Lung (tissue), 12 donors: ENCODE data around the gene C20orf144. TPM values are rescaled to one million over a fixed set of nuclear protein-coding genes. Genes with fewer than 3 reads are reported as not detected.
"Not testable (repeated sequence)": the region's sequence is repeated elsewhere in the genome, so short reads cannot be mapped to it uniquely, and the experiment has no call there.

Experiments used
- ATAC-seq: fragments of 200-7000 bp; cut with Tn5 transposase; one replicate; pipeline ENCODE4 v1.9.1; 2020; ENCODE audit warnings: moderate number of reproducible peaks; ENCODE audit not compliant: insufficient read depth, low FRiP score
- DNase-seq, 3 donors: peaks; one replicate each; pipeline ENCODE4 v3.0.0-alpha.2; 2013 to 2017
- H3K27ac ChIP-seq, 2 donors: one replicate each; pipeline ENCODE4 v1.5.1; 2013; ENCODE audit warnings: mild to moderate bottlenecking in 2 of 2, moderate library complexity in 2 of 2, control low read depth in 1 of 2, inconsistent platforms in 1 of 2, low read depth in 1 of 2, low read length in 1 of 2
- H3K27me3 ChIP-seq, 3 donors: one replicate each; pipeline ENCODE4 v1.5.1; 2013; ENCODE audit warnings: low read length in 2 of 3; ENCODE audit not compliant: control insufficient read depth in 3 of 3, insufficient read depth in 3 of 3
- H3K36me3 ChIP-seq, 4 donors: one replicate each; pipeline ENCODE4 v1.5.1; 2013; ENCODE audit warnings: low read length in 4 of 4, mild to moderate bottlenecking in 1 of 4, moderate library complexity in 1 of 4; ENCODE audit not compliant: control insufficient read depth in 4 of 4, insufficient read depth in 4 of 4
- H3K4me1 ChIP-seq, 5 donors: one replicate each; pipeline ENCODE4 v1.5.1; 2013; ENCODE audit warnings: low read length in 5 of 5, mild to moderate bottlenecking in 2 of 5, moderate library complexity in 1 of 5; ENCODE audit not compliant: control insufficient read depth in 5 of 5, insufficient read depth in 5 of 5
- H3K4me3 ChIP-seq: one replicate; pipeline ENCODE4 v1.5.1; 2013; ENCODE audit warnings: mild to moderate bottlenecking, control low read depth, moderate library complexity
- H3K9ac ChIP-seq, 2 donors: one replicate each; pipeline ENCODE4 v1.5.1; 2013; ENCODE audit warnings: low read length in 2 of 2, control low read depth in 1 of 2; ENCODE audit not compliant: insufficient read depth in 1 of 2
- H3K9me3 ChIP-seq, 4 donors: one replicate each; pipeline ENCODE4 v1.5.1; 2013; ENCODE audit warnings: low read length in 3 of 4, mild to moderate bottlenecking in 1 of 4, moderate library complexity in 1 of 4; ENCODE audit not compliant: control insufficient read depth in 4 of 4, insufficient read depth in 3 of 4
- WGBS, 2 donors: extraction: QIAGEN DNeasy Blood & Tissue Kit; methylation state at CpG; one replicate each; pipeline ENCODE4 v1.1.7; 2013; 5-methylcytosine and 5-hydroxymethylcytosine counted together
- polyA plus RNA-seq, 2 donors: library from polyadenylated mRNA; stranded (reverse); fragments of 200-250 nt; gene quantifications; one replicate each; pipeline ENCODE4 v1.2.1, GENCODE V29; 2013
- total RNA-seq, 2 donors: library from RNA; depleted of rRNA in 1 of 2; stranded (reverse); fragments of >200 nt in 1 of 2; gene quantifications; one replicate each; pipeline ENCODE4 v1.2.1, GENCODE V29; 2014 to 2021
- TF ChIP-seq, protein P1 (sequence below): IDR thresholded peaks from 2 replicates; pipeline ENCODE4 v1.5.1; 2012; ENCODE audit warnings: mild to moderate bottlenecking; ENCODE audit errors: control extremely low read depth, extremely low read depth
- donor health status: control.
- donor health status: control.
- donor health status: Bipolar disorder and iron deficiency.
- donor health status: healthy.
- donor health status: DM: yes; HTN: yes; CAD: no.

C20orf144 gene
- total and polyA plus RNA-seq, 4 donors = 0.05 to 0.31 (median 0.08) TPM; not detected in 1

GRCh38 chr20:33694639-33695012, 32.5 kb downstream of the C20orf144 start:
- DNase-seq (no peak), ATAC-seq (no peak)
- 66 to 72% methylated on average over 6 of the region's 6 CpGs for WGBS, 2 donors
- no peak overlapping the region for H3K9ac ChIP-seq
- no peaks in the 10 kb centered on the region for H3K27me3 ChIP-seq
- H3K4me1 ChIP-seq = peaks cover 0 to 10% (median 3%) of the 10 kb centered on the region in 5 donors
- TF ChIP-seq, protein P1, sequence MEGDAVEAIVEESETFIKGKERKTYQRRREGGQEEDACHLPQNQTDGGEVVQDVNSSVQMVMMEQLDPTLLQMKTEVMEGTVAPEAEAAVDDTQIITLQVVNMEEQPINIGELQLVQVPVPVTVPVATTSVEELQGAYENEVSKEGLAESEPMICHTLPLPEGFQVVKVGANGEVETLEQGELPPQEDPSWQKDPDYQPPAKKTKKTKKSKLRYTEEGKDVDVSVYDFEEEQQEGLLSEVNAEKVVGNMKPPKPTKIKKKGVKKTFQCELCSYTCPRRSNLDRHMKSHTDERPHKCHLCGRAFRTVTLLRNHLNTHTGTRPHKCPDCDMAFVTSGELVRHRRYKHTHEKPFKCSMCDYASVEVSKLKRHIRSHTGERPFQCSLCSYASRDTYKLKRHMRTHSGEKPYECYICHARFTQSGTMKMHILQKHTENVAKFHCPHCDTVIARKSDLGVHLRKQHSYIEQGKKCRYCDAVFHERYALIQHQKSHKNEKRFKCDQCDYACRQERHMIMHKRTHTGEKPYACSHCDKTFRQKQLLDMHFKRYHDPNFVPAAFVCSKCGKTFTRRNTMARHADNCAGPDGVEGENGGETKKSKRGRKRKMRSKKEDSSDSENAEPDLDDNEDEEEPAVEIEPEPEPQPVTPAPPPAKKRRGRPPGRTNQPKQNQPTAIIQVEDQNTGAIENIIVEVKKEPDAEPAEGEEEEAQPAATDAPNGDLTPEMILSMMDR = no peak
- no peaks in the 10 kb centered on the region for H3K9me3 ChIP-seq
- H3K27ac ChIP-seq = peak overlapping the region in 1 of 2 donors; percentile 9
- H3K4me3 ChIP-seq = no peak overlapping the region
- H3K36me3 ChIP-seq = no peaks in the 10 kb centered on the region

DNA sequence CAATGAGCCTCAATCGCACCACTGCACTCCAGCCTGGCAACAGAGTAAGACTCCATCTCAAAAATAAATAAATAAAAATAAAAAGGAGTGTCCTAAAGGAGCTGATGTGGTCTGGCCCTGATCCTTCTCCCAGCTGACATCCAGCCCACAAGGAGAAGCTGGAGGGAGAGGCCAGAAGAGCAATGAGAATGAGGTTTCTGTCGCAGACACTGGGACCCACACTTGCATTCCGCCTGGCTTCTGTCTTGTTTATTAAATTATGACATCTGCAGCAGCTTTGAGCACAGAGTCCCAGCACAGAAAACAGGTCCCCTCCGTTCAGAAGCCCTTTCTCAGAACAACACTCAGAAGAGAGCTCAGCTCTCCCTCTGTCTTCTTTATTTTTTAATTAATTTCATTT, 34.3 kb downstream of the C20orf144 start:
- Histone ChIP-seq H3K27ac (no peak overlapping the region), H3K4me1 (peaks cover 0 to 10% (median 3%) of the 10 kb centered on the region in 5 donors), H3K4me3 (no peak overlapping the region), H3K9ac (no peak overlapping the region), H3K36me3 (no peaks in the 10 kb centered on the region), H3K9me3 (no peaks in the 10 kb centered on the region), H3K27me3 (no peaks in the 10 kb centered on the region)
- ATAC-seq (no peak), DNase-seq (no peak)
- WGBS, 2 donors = 88 to 93% methylated on average over 4 of the region's 4 CpGs
- TF ChIP-seq, protein P1 = no peak

GRCh38 chr20:33697129-33697528, 35.0 kb downstream of the C20orf144 start:
- Histone ChIP-seq H3K27ac (no peak overlapping the region), H3K4me3 (no peak overlapping the region)
- no peak for ATAC-seq

GRCh38 chr20:33698966-33699365, 36.8 kb downstream of the C20orf144 start:
- ATAC-seq = not testable (repeated sequence)

More at GRCh38 chr20:33697129-33697528, 35.0 kb downstream of the C20orf144 start:
- Histone ChIP-seq H3K9me3 (no peaks in the 10 kb centered on the region), H3K36me3 (no peaks in the 10 kb centered on the region), H3K9ac (no peak overlapping the region), H3K4me1 (peaks cover 0 to 10% (median 3%) of the 10 kb centered on the region in 5 donors), H3K27me3 (no peaks in the 10 kb centered on the region)
- WGBS, 2 donors = 89 to 90% methylated on average over 8 of the region's 8 CpGs
- no peak for DNase-seq
- TF ChIP-seq, protein P1 = no peak

DNA sequence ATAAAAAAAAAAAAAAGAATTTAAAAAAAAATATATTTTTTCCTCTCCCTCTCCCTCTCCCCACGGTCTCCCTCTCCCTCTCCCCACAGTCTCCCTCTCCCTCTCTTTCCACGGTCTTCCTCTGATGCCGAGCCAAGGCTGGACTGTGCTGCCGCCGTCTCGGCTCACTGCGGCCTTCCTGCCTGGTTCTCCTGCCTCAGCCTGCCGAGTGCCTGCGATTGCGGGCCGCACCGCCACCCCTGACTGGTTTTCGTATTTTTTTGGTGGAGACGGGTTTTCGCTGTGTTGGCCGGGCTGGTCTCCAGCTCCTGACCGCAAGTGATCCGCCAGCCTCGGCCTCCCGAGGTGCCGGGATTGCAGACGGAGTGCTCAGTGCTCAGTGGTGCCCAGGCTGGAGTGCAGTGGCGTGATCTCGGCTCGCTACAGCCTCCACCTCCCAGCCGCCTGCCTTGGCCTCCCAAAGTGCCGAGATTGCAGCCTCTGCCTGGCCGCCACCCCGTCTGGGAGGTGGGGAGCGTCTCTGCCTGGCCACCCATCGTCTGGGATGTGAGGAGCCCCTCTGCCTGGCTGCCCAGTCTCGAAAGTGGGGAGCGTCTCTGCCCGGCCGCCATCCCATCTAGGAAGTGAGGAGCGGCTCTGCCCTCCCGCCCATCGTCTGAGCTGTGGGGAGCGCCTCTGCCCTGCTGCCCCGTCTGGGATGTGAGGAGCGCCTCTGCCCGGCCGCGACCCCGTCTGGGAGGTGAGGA, 38.7 kb downstream of the C20orf144 start:
- not testable (repeated sequence) for DNase-seq, H3K9me3 ChIP-seq, ATAC-seq, H3K36me3 ChIP-seq, H3K4me1 ChIP-seq, H3K27ac ChIP-seq, H3K27me3 ChIP-seq, H3K4me3 ChIP-seq, H3K9ac ChIP-seq
- WGBS, 2 donors = 92 to 95% methylated on average over 30 to 45 of the region's 45 CpGs

More at GRCh38 chr20:33698966-33699365, 36.8 kb downstream of the C20orf144 start:
- not testable (repeated sequence) for H3K27ac ChIP-seq, H3K4me1 ChIP-seq, DNase-seq, H3K9me3 ChIP-seq, H3K27me3 ChIP-seq, H3K4me3 ChIP-seq, H3K36me3 ChIP-seq, H3K9ac ChIP-seq
- 96 to 97% methylated on average over 10 to 19 of the region's 27 CpGs for WGBS, 2 donors
